H9 (cell line): ENCODE results near the gene TPBGL. TPM values are rescaled to one million over a fixed set of nuclear protein-coding genes. Genes with fewer than 3 reads are reported as not detected.

Experiments
- DNase-seq: peaks from one replicate; pipeline ENCODE4 v3.0.0-alpha.2; 2017
- H2AFZ ChIP-seq: one replicate; pipeline ENCODE4 v1.6.1; 2013; ENCODE audit warnings: mild to moderate bottlenecking, low read length, control low read depth, moderate library complexity
- H2AK5ac ChIP-seq: 2 replicates; pipeline ENCODE4 v1.6.1; 2013; ENCODE audit warnings: low read length, control low read depth, mixed read lengths; ENCODE audit not compliant: insufficient read length
- H2BK120ac ChIP-seq: one replicate; pipeline ENCODE4 v1.6.1; 2013; ENCODE audit warnings: low read depth, mild to moderate bottlenecking, low read length, control low read depth, inconsistent platforms; ENCODE audit not compliant: poor library complexity, severe bottlenecking
- H2BK12ac ChIP-seq: 2 replicates; pipeline ENCODE4 v1.6.1; 2013; ENCODE audit warnings: low read length, control low read depth, mixed read lengths, low read depth; ENCODE audit not compliant: insufficient read length
- H2BK15ac ChIP-seq: 2 replicates; pipeline ENCODE4 v1.6.1; 2013; ENCODE audit warnings: low read depth, low read length, control low read depth
- H2BK20ac ChIP-seq: one replicate; pipeline ENCODE4 v1.6.1; 2013; ENCODE audit warnings: low read depth, mild to moderate bottlenecking, low read length, control low read depth, inconsistent platforms; ENCODE audit not compliant: poor library complexity, severe bottlenecking
- H2BK5ac ChIP-seq: 2 replicates; pipeline ENCODE4 v1.6.1; 2013; ENCODE audit warnings: low read length, control low read depth, mixed read lengths; ENCODE audit not compliant: insufficient read length
- H3K14ac ChIP-seq: 2 replicates; pipeline ENCODE4 v1.6.1; 2013; ENCODE audit warnings: low read length, control low read depth; ENCODE audit not compliant: insufficient read depth
- H3K18ac ChIP-seq: 2 replicates; pipeline ENCODE4 v1.6.1; 2013; ENCODE audit warnings: low read depth, mild to moderate bottlenecking, mixed read lengths, low read length, control low read depth; ENCODE audit not compliant: insufficient read length
- H3K23ac ChIP-seq: 2 replicates; pipeline ENCODE4 v1.6.1; 2013; ENCODE audit warnings: low read length, control low read depth, mixed read lengths, low read depth; ENCODE audit not compliant: insufficient read length
- H3K23me2 ChIP-seq: 2 replicates; pipeline ENCODE4 v1.6.1; 2013; ENCODE audit warnings: low read depth, mild to moderate bottlenecking, mixed read lengths, low read length, control low read depth; ENCODE audit not compliant: insufficient read length, poor library complexity, severe bottlenecking
- H3K27ac ChIP-seq: 2 replicates; pipeline ENCODE4 v1.5.1; 2013; ENCODE audit warnings: low read length, control low read depth, mixed read lengths, low read depth; ENCODE audit not compliant: insufficient read length
- H3K27me3 ChIP-seq: 2 replicates; pipeline ENCODE4 v1.6.1; 2013; ENCODE audit warnings: low read length, control low read depth, inconsistent platforms; ENCODE audit not compliant: insufficient read depth
- H3K4ac ChIP-seq: 2 replicates; pipeline ENCODE4 v1.6.1; 2013; ENCODE audit warnings: low read depth, mild to moderate bottlenecking, control low read depth, inconsistent platforms, low read length, moderate library complexity
- H3K4me1 ChIP-seq: 2 replicates; pipeline ENCODE4 v1.6.1; 2013; ENCODE audit warnings: low read length, control low read depth, inconsistent platforms; ENCODE audit not compliant: insufficient read depth
- H3K4me2 ChIP-seq: 2 replicates; pipeline ENCODE4 v1.6.1; 2013; ENCODE audit warnings: low read length, control low read depth, mixed read lengths; ENCODE audit not compliant: insufficient read length, insufficient read depth
- H3K56ac ChIP-seq: 2 replicates; pipeline ENCODE4 v1.6.1; 2013; ENCODE audit warnings: low read depth, mild to moderate bottlenecking, mixed read lengths, low read length, control low read depth; ENCODE audit not compliant: insufficient read length
- H3K79me1 ChIP-seq: 2 replicates; pipeline ENCODE4 v1.6.1; 2013; ENCODE audit warnings: low read depth, mild to moderate bottlenecking, moderate library complexity, low read length, control low read depth, inconsistent platforms; ENCODE audit not compliant: insufficient read depth, poor library complexity, severe bottlenecking
- H3K79me2 ChIP-seq: 2 replicates; pipeline ENCODE4 v1.6.1; 2013; ENCODE audit warnings: low read length, control low read depth, inconsistent platforms; ENCODE audit not compliant: insufficient read depth
- H3K9ac ChIP-seq: 2 replicates; pipeline ENCODE4 v1.6.1; 2013; ENCODE audit warnings: low read length, control low read depth, mixed read lengths; ENCODE audit not compliant: insufficient read length; ENCODE audit errors: extremely low read depth
- H3K9me3 ChIP-seq: one replicate; pipeline ENCODE4 v1.6.1; 2013; ENCODE audit warnings: low read depth, low read length, inconsistent platforms; ENCODE audit not compliant: control insufficient read depth
- H3T11ph ChIP-seq: one replicate; pipeline ENCODE4 v1.6.1; 2013; ENCODE audit warnings: mild to moderate bottlenecking, low read length, control low read depth, inconsistent platforms
- H4K20me1 ChIP-seq: one replicate; pipeline ENCODE4 v1.6.1; 2013; ENCODE audit not compliant: control insufficient read depth, insufficient read length, insufficient read depth
- H4K5ac ChIP-seq: 2 replicates; pipeline ENCODE4 v1.6.1; 2013; ENCODE audit warnings: low read depth, mild to moderate bottlenecking, mixed read lengths, low read length, control low read depth; ENCODE audit not compliant: insufficient read length
- H4K8ac ChIP-seq: replicated peaks from 2 replicates; pipeline ENCODE4 v1.6.1; 2013; ENCODE audit warnings: low read length, control low read depth, mixed read lengths, low read depth; ENCODE audit not compliant: insufficient read length
- H4K91ac ChIP-seq: 2 replicates; pipeline ENCODE4 v1.6.1; 2013; ENCODE audit warnings: low read depth, mild to moderate bottlenecking, moderate library complexity, mixed read lengths, low read length, control low read depth; ENCODE audit not compliant: insufficient read length
- H3K27ac Mint-ChIP-seq, 3 experiments: 2 replicates in 2 of 3; 3 replicates in 1 of 3; pipeline ENCODE4 v1.8.0; 2020 to 2021; ENCODE audit warnings: mixed read lengths in 3 of 3, mild to moderate bottlenecking in 1 of 3, moderate library complexity in 1 of 3
- H3K27me3 Mint-ChIP-seq: 2 replicates; pipeline ENCODE4 v1.8.0; 2021; ENCODE audit warnings: low read depth, mild to moderate bottlenecking, moderate library complexity, mixed read lengths
- H3K36me3 Mint-ChIP-seq, 3 experiments: 2 replicates in 2 of 3; 3 replicates in 1 of 3; pipeline ENCODE4 v1.8.0; 2020 to 2021; ENCODE audit warnings: low read depth in 3 of 3, mixed read lengths in 3 of 3; ENCODE audit not compliant: insufficient read depth in 1 of 3
- H3K4me1 Mint-ChIP-seq, 2 experiments: 2 replicates each; pipeline ENCODE4 v1.8.0; 2020; ENCODE audit warnings: mixed read lengths in 2 of 2
- H3K4me3 Mint-ChIP-seq, 2 experiments: 2 replicates in 1 of 2; 3 replicates in 1 of 2; pipeline ENCODE4 v1.8.0; 2020 to 2021; ENCODE audit warnings: mild to moderate bottlenecking in 2 of 2, mixed read lengths in 2 of 2, moderate library complexity in 1 of 2
- H3K9me3 Mint-ChIP-seq, 2 experiments: 2 replicates in 1 of 2; 3 replicates in 1 of 2; pipeline ENCODE4 v1.8.0; 2020; ENCODE audit warnings: mild to moderate bottlenecking in 2 of 2, mixed read lengths in 2 of 2, moderate library complexity in 1 of 2
- CTCF ChIP-seq: fragments of 200-600 bp; sonication (generic); conservative IDR thresholded peaks from 3 replicates; pipeline ENCODE4 v1.8.0; 2021; ENCODE audit warnings: antibody characterized with exemption, mild to moderate bottlenecking
- WGBS: extraction: QIAGEN DNeasy Blood & Tissue Kit; methylation state at CpG from one replicate; pipeline ENCODE4 v1.1.7; 2013; ENCODE audit warnings: missing lambda C conversion rate, low lambda C conversion rate, mixed read lengths; ENCODE audit not compliant: insufficient read length; ENCODE audit errors: extremely low coverage; 5-methylcytosine and 5-hydroxymethylcytosine counted together
- total RNA-seq: library from RNA; stranded (reverse); gene quantifications from 2 replicates; pipeline ENCODE4 v1.2.1, GENCODE V29; 2021

The TPBGL gene
- total RNA-seq, 1 experiment from 2014 or later: 0.61 TPM

GRCh38 chr11:75260396-75261170 lies 20.0 kb downstream of the TPBGL start:
- no peaks in the 10 kb centered on the region for H3K27me3 ChIP-seq

More at GRCh38 chr11:75260396-75261170, 20.0 kb downstream of the TPBGL start:
- H3K18ac ChIP-seq: no peak overlapping the region
- H2BK12ac ChIP-seq: no peak overlapping the region
- H3K36me3 Mint-ChIP-seq: no peaks in the 10 kb centered on the region
- no peak overlapping the region for H2AK5ac ChIP-seq
- H3K4me1 Mint-ChIP-seq: peaks cover 0 to 4% of the 10 kb centered on the region in 2 experiments; a peak in 1 of 4 replicates
- no peaks in the 10 kb centered on the region for H3K9me3 ChIP-seq
- no peak overlapping the region for H3K27ac Mint-ChIP-seq
- WGBS: no CpG with 5 or more reads among the region's 10 CpGs
- no peaks in the 10 kb centered on the region for H4K20me1 ChIP-seq
- DNase-seq: peak; percentile 28
- H3K79me1 ChIP-seq: no peaks in the 10 kb centered on the region
- H3K4me1 ChIP-seq: peaks cover 2% of the 10 kb centered on the region; the same call in 1 of the 2 replicates
- H2BK5ac ChIP-seq: no peak overlapping the region
- no peak overlapping the region for H4K91ac ChIP-seq
- no peak overlapping the region for H2BK15ac ChIP-seq
- no peak overlapping the region for H3K14ac ChIP-seq
- H3T11ph ChIP-seq: no peak overlapping the region
- no peak overlapping the region for H2BK120ac ChIP-seq
- H3K27ac ChIP-seq: no peak overlapping the region
- no peaks in the 10 kb centered on the region for H3K79me2 ChIP-seq
- no peaks in the 10 kb centered on the region for H3K9me3 Mint-ChIP-seq
- no peak for TF ChIP-seq CTCF
- H3K4me3 Mint-ChIP-seq: no peak overlapping the region
- no peak overlapping the region for H4K8ac ChIP-seq
- H3K27me3 Mint-ChIP-seq: peaks cover 19% of the 10 kb centered on the region
- H3K23ac ChIP-seq: no peak overlapping the region
- H3K23me2 ChIP-seq: peaks cover 4% of the 10 kb centered on the region
- no peak overlapping the region for H3K4me2 ChIP-seq
- H2AFZ ChIP-seq: no peak overlapping the region
- H2BK20ac ChIP-seq: no peak overlapping the region
- H4K5ac ChIP-seq: no peak overlapping the region
- H3K9ac ChIP-seq: no peak overlapping the region
- H3K4ac ChIP-seq: no peak overlapping the region
- no peak overlapping the region for H3K56ac ChIP-seq
